PFSK-1 (cell line): ENCODE data around the gene TNFRSF14.

Experiments used
- FOXP2 ChIP-seq: optimal IDR thresholded peaks from 2 replicates; pipeline ENCODE3; 2011; ENCODE audit warnings: borderline replicate concordance, control low read depth, inconsistent platforms; ENCODE audit not compliant: insufficient read depth; ENCODE audit errors: extremely low read length, extremely low read depth
- POLR2AphosphoS5 ChIP-seq: IDR thresholded peaks from 2 replicates; pipeline ENCODE4 v1.6.1; 2012; ENCODE audit warnings: low read depth, mild to moderate bottlenecking, control low read depth, low read length, moderate library complexity
- REST ChIP-seq, 2 experiments: IDR thresholded peaks; 2 replicates each; pipeline versions ENCODE4 v1.6.1 to v1.8.0; 2011 to 2012; ENCODE audit warnings: low read depth in 2 of 2, low read length in 2 of 2, control low read depth in 1 of 2, inconsistent platforms in 1 of 2, mild to moderate bottlenecking in 1 of 2, moderate library complexity in 1 of 2; ENCODE audit not compliant: insufficient read depth in 1 of 2
- SIN3A ChIP-seq: IDR thresholded peaks from 2 replicates; pipeline ENCODE4 v1.6.1; 2012; ENCODE audit warnings: mild to moderate bottlenecking, low read length, moderate library complexity, borderline replicate concordance; ENCODE audit not compliant: insufficient read depth
- TAF1 ChIP-seq: IDR thresholded peaks from 2 replicates; pipeline ENCODE4 v1.6.1; 2012; ENCODE audit warnings: low read length, control low read depth, borderline replicate concordance; ENCODE audit not compliant: insufficient read depth

TNFRSF14 gene

GRCh38 chr1:2594001-2594640 is 38.0 kb downstream of the TNFRSF14 start:
- TF ChIP-seq TAF1 = no peak
- TF ChIP-seq FOXP2 = no peak
- TF ChIP-seq POLR2AphosphoS5 = no peak
- no peak for TF ChIP-seq SIN3A
- TF ChIP-seq REST (IDR thresholded peaks at IDR 0.05; ENCODE audit: insufficient read depth in 1 of 2, low read depth in 2 of 2, low read length in 2 of 2) = no peak

GRCh38 chr1:2594641-2595131 is 38.5 kb downstream of the TNFRSF14 start:
- TF ChIP-seq REST (IDR thresholded peaks at IDR 0.05; ENCODE audit: insufficient read depth in 1 of 2, low read depth in 2 of 2, low read length in 2 of 2) (no peak), SIN3A (no peak), POLR2AphosphoS5 (no peak), FOXP2 (no peak), TAF1 (no peak)

- no peak for TF ChIP-seq REST (IDR thresholded peaks at IDR 0.05; ENCODE audit: insufficient read depth in 1 of 2, low read depth in 2 of 2, low read length in 2 of 2)
- no peak for TF ChIP-seq SIN3A
- TF ChIP-seq FOXP2 = no peak
- TF ChIP-seq TAF1 = no peak
- no peak for TF ChIP-seq POLR2AphosphoS5
Observed at GRCh38 chr1:2595261-2595811, 39.2 kb downstream of the TNFRSF14 start.

- no peak for TF ChIP-seq TAF1
Observed at GRCh38 chr1:2595812-2596529, 39.8 kb downstream of the TNFRSF14 start.

- TF ChIP-seq SIN3A (no peak), TAF1 (no peak), REST (IDR thresholded peaks at IDR 0.05; ENCODE audit: insufficient read depth in 1 of 2, low read depth in 2 of 2, low read length in 2 of 2) (no peak), POLR2AphosphoS5 (no peak), FOXP2 (no peak)
Observed at GRCh38 chr1:2596530-2597333, 40.6 kb downstream of the TNFRSF14 start.
